Measurements from ENCODE around the gene DLST.
"Not testable (repeated sequence)": the region's sequence is repeated elsewhere in the genome, so short reads cannot be mapped to it uniquely, and the experiment has no call there.

DLST gene

GRCh38 chr14:74920281-74920680 is 38.6 kb downstream of the DLST start:
- FAIRE-seq, result no peak

- FAIRE-seq, result no peak
These were observed 39.4 kb downstream of the DLST start for GRCh38 chr14:74921053-74921620.

- no peak for FAIRE-seq
These were observed 40.5 kb downstream of the DLST start for GRCh38 chr14:74921987-74922751.

- FAIRE-seq, result no peak
These were observed 41.2 kb downstream of the DLST start, which contains the start of gene RPS6KL1 for GRCh38 chr14:74922752-74923401. RPS6KL1 (minus strand) TSS chr14:74923260; CDS start chr14:74921541, 1,719 bp downstream.

- FAIRE-seq, result no peak
These were observed 42.3 kb downstream of the DLST start for GRCh38 chr14:74924061-74924460.

DNA sequence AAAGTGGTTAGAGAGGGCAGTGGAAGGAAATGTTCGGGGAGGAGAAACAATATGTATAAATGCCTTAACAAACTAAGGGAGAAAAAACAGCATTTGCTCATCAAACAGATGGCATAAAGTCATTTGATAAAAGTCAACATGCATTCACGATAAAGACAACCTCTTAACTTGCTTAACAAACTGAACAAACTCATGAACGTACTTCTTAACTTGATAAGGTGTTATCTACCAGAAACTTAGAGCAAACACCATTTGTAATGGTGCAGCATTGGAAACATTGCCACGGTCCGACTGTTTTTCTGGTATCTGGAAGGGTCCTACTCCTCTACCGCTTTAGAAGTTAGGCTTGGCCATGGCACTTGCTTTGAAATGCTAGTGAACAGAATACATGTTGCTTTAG is 45.5 kb downstream of the DLST start:
- FAIRE-seq, result no peak

GRCh38 chr14:74929242-74929641 is 47.5 kb downstream of the DLST start:
- FAIRE-seq, result no peak

- FAIRE-seq, result not testable (repeated sequence)
These were observed 50.0 kb downstream of the DLST start for GRCh38 chr14:74931744-74932143.

- FAIRE-seq, result no peak
These were observed 50.7 kb downstream of the DLST start for GRCh38 chr14:74932401-74932901.

GRCh38 chr14:74932936-74933335 is 51.2 kb downstream of the DLST start:
- not testable (repeated sequence) for FAIRE-seq

GRCh38 chr14:74934041-74934440 is 52.3 kb downstream of the DLST start:
- no peak for FAIRE-seq

DNA sequence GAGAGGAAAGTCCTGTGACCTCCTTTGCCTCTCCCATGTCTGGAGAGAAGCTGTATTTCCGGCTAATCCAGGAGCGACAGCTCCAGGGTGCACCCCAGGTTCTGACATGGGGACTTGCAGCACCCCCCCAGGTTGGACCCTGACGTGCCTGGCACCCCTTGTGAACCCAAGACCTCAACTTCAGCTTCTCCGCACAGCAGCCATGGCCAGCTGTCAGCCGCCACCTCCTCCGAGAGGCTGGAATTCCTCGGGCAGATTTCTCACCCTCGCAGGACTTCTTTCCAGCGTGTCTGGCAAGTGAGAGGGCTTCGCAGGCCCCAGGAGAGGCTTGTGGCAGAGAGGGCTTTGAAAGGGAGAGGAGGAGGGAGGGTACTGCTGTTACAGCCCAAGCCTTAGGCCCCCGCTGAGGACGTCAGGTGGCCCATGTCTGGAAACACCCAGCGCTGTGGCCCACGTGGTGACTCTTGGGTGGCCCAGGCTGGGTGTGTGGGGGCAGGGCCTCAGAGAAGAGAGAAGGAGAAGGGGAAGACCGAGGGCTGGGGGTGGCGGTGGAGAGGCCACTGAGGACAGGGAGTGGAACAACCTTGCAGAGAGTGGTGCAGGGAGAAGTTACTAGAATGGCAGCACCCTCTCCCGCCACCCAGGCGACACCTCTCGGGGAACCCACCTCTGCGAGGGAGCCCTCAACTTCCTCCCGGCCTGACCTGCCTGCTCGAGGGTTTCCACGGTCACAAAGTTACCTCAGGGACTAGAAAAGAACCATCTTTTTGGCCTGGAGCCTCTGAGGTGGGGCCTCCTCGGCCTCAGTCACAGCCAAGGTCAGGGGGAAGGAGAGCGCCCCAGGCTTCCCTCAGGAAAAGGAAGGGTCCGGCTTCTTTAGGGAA is 53.0 kb downstream of the DLST start:
- FAIRE-seq, result no peak

GRCh38 chr14:74935360-74935680 is 53.6 kb downstream of the DLST start:
- FAIRE-seq, result no peak

- FAIRE-seq, result no peak
These were observed 54.4 kb downstream of the DLST start for GRCh38 chr14:74936151-74936550.

DNA sequence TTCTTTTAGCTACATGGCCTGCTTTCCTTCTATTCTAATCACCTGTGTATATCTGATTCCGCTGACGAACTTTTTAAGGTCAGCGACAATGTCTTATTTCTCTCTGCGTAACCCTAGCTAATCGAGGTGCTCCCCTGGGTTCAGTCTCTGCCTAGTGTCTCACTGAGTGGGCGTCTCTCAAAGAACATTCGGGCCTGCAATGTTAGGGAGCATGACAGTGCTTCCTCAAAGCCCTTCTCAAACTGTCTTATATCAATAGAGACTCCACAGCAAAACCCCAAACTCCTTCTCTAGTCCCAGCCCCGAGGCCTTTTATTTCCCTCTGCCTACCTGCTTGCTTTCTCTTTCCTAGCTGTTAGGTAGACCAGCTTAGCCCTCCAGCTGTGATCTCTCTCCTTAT is 55.0 kb downstream of the DLST start:
- no peak for FAIRE-seq

- no peak for FAIRE-seq
These were observed 55.5 kb downstream of the DLST start for GRCh38 chr14:74937171-74937570.

DNA sequence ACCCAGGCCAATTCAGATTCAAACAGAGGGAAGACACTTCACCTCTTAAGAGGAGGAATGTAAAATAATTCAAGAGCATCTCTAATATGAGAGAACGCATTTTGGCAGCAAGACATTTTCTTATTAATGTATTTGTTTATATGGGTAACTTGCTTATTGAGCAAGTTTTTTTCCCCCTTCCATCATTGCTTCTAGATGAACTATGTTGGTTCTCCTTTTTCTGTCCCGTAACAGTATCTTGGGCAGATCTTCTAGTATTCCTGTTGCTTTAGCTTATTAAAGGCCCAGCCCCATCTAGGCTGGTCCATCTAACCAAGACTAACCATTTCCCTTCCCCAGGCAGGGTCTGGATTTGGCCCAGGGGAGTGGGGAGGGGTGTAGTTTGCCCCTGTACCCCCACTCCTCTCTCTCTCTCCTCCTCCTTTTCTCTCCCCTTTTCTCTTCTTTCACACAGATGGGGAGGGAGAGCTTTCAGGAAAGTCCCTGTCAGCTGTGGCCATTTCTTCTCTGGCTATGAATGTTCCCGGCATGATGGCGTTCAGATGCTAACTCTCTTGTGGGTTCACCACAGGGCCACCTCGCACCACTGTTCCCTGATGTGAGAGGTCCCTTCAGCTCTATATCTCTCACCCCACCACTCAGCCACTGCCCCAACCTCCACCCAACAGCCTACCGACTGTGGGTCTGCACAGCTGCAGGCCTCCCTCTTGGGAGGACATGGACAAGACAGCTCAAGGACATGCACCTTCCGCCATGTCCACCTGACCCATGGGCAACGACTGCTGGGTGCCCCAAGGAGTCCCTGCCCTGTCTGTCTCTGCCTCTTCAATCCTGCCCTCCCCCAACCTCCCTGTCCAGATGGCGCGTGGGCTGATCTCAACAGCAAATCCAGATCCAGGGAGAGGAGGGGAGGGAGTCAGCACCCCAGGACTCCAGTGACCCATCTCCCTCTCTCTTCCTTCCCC is 57.1 kb downstream of the DLST start:
- FAIRE-seq, result no peak

DNA sequence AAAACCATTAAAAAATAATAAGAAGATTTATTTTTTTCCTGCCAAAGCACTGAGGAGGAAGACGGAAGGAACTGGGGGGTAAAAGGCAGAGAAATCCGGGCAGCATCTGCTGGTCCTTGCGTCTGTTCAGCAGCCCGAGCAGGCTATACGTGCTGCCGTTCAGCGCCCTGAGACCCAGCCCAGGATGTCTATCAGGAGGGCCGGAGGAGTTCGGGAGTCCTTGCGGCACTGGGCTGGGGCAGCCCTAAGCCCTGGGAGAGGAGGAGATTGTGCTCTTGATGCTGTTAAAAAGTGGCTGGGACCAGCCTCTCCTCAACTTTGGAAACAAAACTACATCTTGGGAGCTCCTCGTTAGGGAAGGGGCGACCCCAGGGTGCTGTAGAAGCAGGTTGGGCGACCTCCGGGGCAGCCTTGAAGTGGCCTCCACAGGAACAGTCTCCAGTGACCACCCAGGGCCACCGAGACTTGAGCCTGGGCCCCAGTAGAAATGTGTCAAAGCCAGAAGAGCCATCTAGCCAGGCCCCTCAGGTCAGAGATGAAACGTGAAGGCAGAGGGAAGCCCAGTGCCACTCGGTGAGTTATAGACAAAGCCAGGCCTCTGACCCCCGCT is 59.3 kb downstream of the DLST start:
- FAIRE-seq, result no peak

GRCh38 chr14:74941676-74942097 is 60.0 kb downstream of the DLST start:
- no peak for FAIRE-seq

- no peak for FAIRE-seq
These were observed 60.5 kb downstream of the DLST start for GRCh38 chr14:74942181-74942580.

- FAIRE-seq, result no peak
These were observed 60.9 kb downstream of the DLST start for GRCh38 chr14:74942608-74943007.
